ENCODE results near the gene CPT2.

GRCh38 chr1:53214376-53214940 lies 17.8 kb downstream of the CPT2 start:
- no peak for TF ChIP-seq EZH2 (IDR thresholded peaks at IDR 0.05; ENCODE audit: low read depth)
- TF ChIP-seq, protein P1, sequence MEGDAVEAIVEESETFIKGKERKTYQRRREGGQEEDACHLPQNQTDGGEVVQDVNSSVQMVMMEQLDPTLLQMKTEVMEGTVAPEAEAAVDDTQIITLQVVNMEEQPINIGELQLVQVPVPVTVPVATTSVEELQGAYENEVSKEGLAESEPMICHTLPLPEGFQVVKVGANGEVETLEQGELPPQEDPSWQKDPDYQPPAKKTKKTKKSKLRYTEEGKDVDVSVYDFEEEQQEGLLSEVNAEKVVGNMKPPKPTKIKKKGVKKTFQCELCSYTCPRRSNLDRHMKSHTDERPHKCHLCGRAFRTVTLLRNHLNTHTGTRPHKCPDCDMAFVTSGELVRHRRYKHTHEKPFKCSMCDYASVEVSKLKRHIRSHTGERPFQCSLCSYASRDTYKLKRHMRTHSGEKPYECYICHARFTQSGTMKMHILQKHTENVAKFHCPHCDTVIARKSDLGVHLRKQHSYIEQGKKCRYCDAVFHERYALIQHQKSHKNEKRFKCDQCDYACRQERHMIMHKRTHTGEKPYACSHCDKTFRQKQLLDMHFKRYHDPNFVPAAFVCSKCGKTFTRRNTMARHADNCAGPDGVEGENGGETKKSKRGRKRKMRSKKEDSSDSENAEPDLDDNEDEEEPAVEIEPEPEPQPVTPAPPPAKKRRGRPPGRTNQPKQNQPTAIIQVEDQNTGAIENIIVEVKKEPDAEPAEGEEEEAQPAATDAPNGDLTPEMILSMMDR (conservative IDR thresholded peaks at IDR 0.05): no peak

All from PC-9 (cell line).